Activated CD8-positive, alpha-beta memory T cell treated with anti-CD3 and anti-CD28 coated beads for 1 hour (primary cell): ENCODE measurements around the gene SLC25A38.
"Not testable (repeated sequence)": the region's sequence is repeated elsewhere in the genome, so short reads cannot be mapped to it uniquely, and the experiment has no call there.

ENCODE experiments used
- DNase-seq, 2 donors: peaks; one replicate each; pipeline ENCODE4 v3.0.0-alpha.2; 2020; ENCODE audit warnings: low read depth in 1 of 2; ENCODE audit errors: extremely low read depth in 1 of 2

Gene SLC25A38

GRCh38 chr3:39406368-39407258 is 23.4 kb downstream of the SLC25A38 start, which contains the start of gene RPSA:
RPSA (plus strand) TSS chr3:39406720; CDS start chr3:39407654, 934 bp downstream.
- peak; percentile 82 to 92 for DNase-seq

- DNase-seq: no peak
Observed at GRCh38 chr3:39407259-39407629, 24.1 kb downstream of the SLC25A38 start.

GRCh38 chr3:39407773-39408492 is 24.8 kb downstream of the SLC25A38 start:
- no peak for DNase-seq

GRCh38 chr3:39408493-39409372 is 25.6 kb downstream of the SLC25A38 start:
- DNase-seq: no peak

- DNase-seq: no peak
Observed at GRCh38 chr3:39409514-39410136, 26.5 kb downstream of the SLC25A38 start.

- no peak for DNase-seq
Observed at GRCh38 chr3:39410893-39411292, 27.7 kb downstream of the SLC25A38 start.

- DNase-seq: no peak
Observed at GRCh38 chr3:39412668-39413260, 29.6 kb downstream of the SLC25A38 start.

- no peak for DNase-seq
Observed at GRCh38 chr3:39413691-39414420, 30.7 kb downstream of the SLC25A38 start.

- no peak for DNase-seq
Observed at GRCh38 chr3:39414421-39414907, 31.3 kb downstream of the SLC25A38 start.

- not testable (repeated sequence) for DNase-seq
Observed at GRCh38 chr3:39415302-39415701, 32.1 kb downstream of the SLC25A38 start.

GRCh38 chr3:39415983-39416382 is 32.8 kb downstream of the SLC25A38 start:
- no peak for DNase-seq

GRCh38 chr3:39416998-39417397 is 33.8 kb downstream of the SLC25A38 start:
- not testable (repeated sequence) for DNase-seq

GRCh38 chr3:39418556-39419225 is 35.5 kb downstream of the SLC25A38 start:
- DNase-seq: not testable (repeated sequence)

GRCh38 chr3:39419742-39420315 is 36.7 kb downstream of the SLC25A38 start:
- no peak for DNase-seq

GRCh38 chr3:39420543-39420942 is 37.4 kb downstream of the SLC25A38 start:
- no peak for DNase-seq

- no peak for DNase-seq
Observed at GRCh38 chr3:39423436-39423970, 40.3 kb downstream of the SLC25A38 start.

GRCh38 chr3:39426312-39426711 is 43.1 kb downstream of the SLC25A38 start:
- DNase-seq: no peak

GRCh38 chr3:39427506-39427905 is 44.3 kb downstream of the SLC25A38 start:
- DNase-seq: no peak
